Osteocyte (in vitro differentiated cells): ENCODE results near the gene OR7C1. TPM values are rescaled to one million over a fixed set of nuclear protein-coding genes. Genes with fewer than 3 reads are reported as not detected.

Experiments used
- DNase-seq: peaks from one replicate; pipeline ENCODE4 v3.0.0; 2021; ENCODE audit warnings: mixed read lengths; ENCODE audit not compliant: unreplicated experiment; ENCODE audit errors: extremely low spot score
- H3K27ac Mint-ChIP-seq: one replicate; pipeline ENCODE4 v1.8.0; 2021; ENCODE audit warnings: mild to moderate bottlenecking, mixed read lengths; ENCODE audit not compliant: unreplicated experiment
- H3K27me3 Mint-ChIP-seq: one replicate; pipeline ENCODE4 v1.8.0; 2021; ENCODE audit warnings: mixed read lengths; ENCODE audit not compliant: unreplicated experiment
- H3K36me3 Mint-ChIP-seq: one replicate; pipeline ENCODE4 v1.8.0; 2021; ENCODE audit warnings: mixed read lengths; ENCODE audit not compliant: unreplicated experiment
- H3K4me1 Mint-ChIP-seq: one replicate; pipeline ENCODE4 v1.8.0; 2021; ENCODE audit warnings: mixed read lengths; ENCODE audit not compliant: unreplicated experiment
- H3K4me3 Mint-ChIP-seq: one replicate; pipeline ENCODE4 v1.8.0; 2021; ENCODE audit warnings: mild to moderate bottlenecking, moderate library complexity, mixed read lengths; ENCODE audit not compliant: unreplicated experiment
- H3K9me3 Mint-ChIP-seq: one replicate; pipeline ENCODE4 v1.8.0; 2021; ENCODE audit warnings: mixed read lengths; ENCODE audit not compliant: unreplicated experiment
- CTCF ChIP-seq: fragments of 200-600 bp; sonication (generic); IDR thresholded peaks from 2 replicates; pipeline ENCODE4 v1.5.0; 2021; ENCODE audit warnings: antibody characterized with exemption, mild to moderate bottlenecking, moderate library complexity
- total RNA-seq: library from RNA; stranded (reverse); gene quantifications from 2 replicates; pipeline ENCODE4 v1.2.1, GENCODE V29; 2021

OR7C1 gene
- total RNA-seq, 1 donor from 2014 or later, result not detected

GRCh38 chr19:14821937-14822336 lies 13.0 kb downstream of the OR7C1 start:
- peaks cover under 1% of the 10 kb centered on the region for H3K9me3 Mint-ChIP-seq
- no peak for DNase-seq
- no peak for TF ChIP-seq CTCF
- H3K36me3 Mint-ChIP-seq, result no peaks in the 10 kb centered on the region
- H3K4me3 Mint-ChIP-seq, result no peak overlapping the region
- no peaks in the 10 kb centered on the region for H3K27me3 Mint-ChIP-seq
- no peak overlapping the region for H3K27ac Mint-ChIP-seq
- H3K4me1 Mint-ChIP-seq, result no peaks in the 10 kb centered on the region

GRCh38 chr19:14818588-14818987 lies 16.4 kb downstream of the OR7C1 start:
- Mint-ChIP-seq H3K27me3 (no peaks in the 10 kb centered on the region), H3K27ac (no peak overlapping the region), H3K9me3 (peaks cover 5% of the 10 kb centered on the region), H3K4me3 (no peak overlapping the region), H3K4me1 (no peaks in the 10 kb centered on the region), H3K36me3 (no peaks in the 10 kb centered on the region)
- no peak for DNase-seq
- no peak for TF ChIP-seq CTCF

- DNase-seq, result no peak
- no peak for TF ChIP-seq CTCF
- Mint-ChIP-seq H3K27me3 (no peaks in the 10 kb centered on the region), H3K36me3 (no peaks in the 10 kb centered on the region), H3K9me3 (peaks cover 5% of the 10 kb centered on the region), H3K4me1 (no peaks in the 10 kb centered on the region), H3K27ac (no peak overlapping the region), H3K4me3 (no peak overlapping the region)
Measured at GRCh38 chr19:14817052-14817451, 17.9 kb downstream of the OR7C1 start.

- Mint-ChIP-seq H3K9me3 (peaks cover 5% of the 10 kb centered on the region), H3K4me1 (no peaks in the 10 kb centered on the region), H3K27ac (no peak overlapping the region), H3K4me3 (no peak overlapping the region), H3K36me3 (no peaks in the 10 kb centered on the region), H3K27me3 (no peaks in the 10 kb centered on the region)
- no peak for TF ChIP-seq CTCF
- no peak for DNase-seq
Measured at GRCh38 chr19:14814982-14815652, 19.9 kb downstream of the OR7C1 start.

GRCh38 chr19:14809272-14810057 lies 25.5 kb downstream of the OR7C1 start:
- Mint-ChIP-seq H3K4me1 (no peaks in the 10 kb centered on the region), H3K4me3 (no peak overlapping the region), H3K36me3 (no peaks in the 10 kb centered on the region), H3K27me3 (peaks cover 7% of the 10 kb centered on the region), H3K27ac (no peak overlapping the region), H3K9me3 (no peaks in the 10 kb centered on the region)
- DNase-seq, result no peak
- no peak for TF ChIP-seq CTCF
